T-cell (primary cell): ENCODE results near the gene EPB41L2. TPM values are rescaled to one million over a fixed set of nuclear protein-coding genes. Genes with fewer than 3 reads are reported as not detected.

Experiments
- ATAC-seq, 4 experiments: fragments of 200-7000 bp in 3 of 4; fragments of 150-1000 bp in 1 of 4; cut with Tn5 transposase; replicated peaks in 1 of 4; 1 replicate in 3 of 4; 2 replicates in 1 of 4; pipeline ENCODE4 v1.10.0; 2021; ENCODE audit warnings: moderate library complexity in 3 of 4, mild to moderate bottlenecking in 2 of 4, moderate number of reproducible peaks in 1 of 4
- CTCF ChIA-PET, 2 donors: fragments of 300-600 bp; sonication (Branson Sonifier 250); formaldehyde crosslinking; loops; one replicate each; lab custom pipeline; 2022; ENCODE audit warnings: antibody characterized with exemption in 2 of 2; lab: Charles Lee
- POLR2A ChIA-PET, 2 donors: fragments of 300-600 bp; sonication (Branson Sonifier 250); formaldehyde crosslinking; loops; one replicate each; lab custom pipeline; 2022; ENCODE audit warnings: antibody characterized with exemption in 2 of 2; lab: Charles Lee
- DNase-seq, 35 experiments: peaks; one replicate each; pipeline versions ENCODE4 v3.0.0 to v3.0.0-alpha.2; 2013 to 2023
- H3K27ac ChIP-seq: one replicate; pipeline ENCODE4 v1.5.1; 2013; ENCODE audit warnings: low read length
- H3K27me3 ChIP-seq, 2 experiments: replicated peaks in 1 of 2; 1 replicate in 1 of 2; 2 replicates in 1 of 2; pipeline versions ENCODE4 v1.6.1 to v1.7.0; 2013; ENCODE audit warnings: low read length in 1 of 2, mixed read lengths in 1 of 2; ENCODE audit not compliant: control insufficient read depth in 2 of 2, insufficient read depth in 2 of 2; ENCODE audit errors: extremely low read depth in 1 of 2
- H3K36me3 ChIP-seq, 2 donors: 1 replicate in 1 of 2; 2 replicates in 1 of 2; pipeline versions ENCODE4 v1.6.1 to v1.7.0; 2013; ENCODE audit warnings: low read length in 1 of 2; ENCODE audit not compliant: control insufficient read depth in 2 of 2, insufficient read depth in 1 of 2; ENCODE audit errors: extremely low read depth in 1 of 2
- H3K4me1 ChIP-seq, 2 experiments: 1 replicate in 1 of 2; 2 replicates in 1 of 2; pipeline versions ENCODE4 v1.6.1 to v1.7.0; 2013; ENCODE audit warnings: low read length in 2 of 2, mixed read lengths in 1 of 2; ENCODE audit not compliant: insufficient read depth in 2 of 2, control insufficient read depth in 1 of 2; ENCODE audit errors: extremely low read depth in 1 of 2
- H3K4me3 ChIP-seq, 2 donors: 1 replicate in 1 of 2; 2 replicates in 1 of 2; pipeline versions ENCODE4 v1.5.1 to v1.7.0; 2013; ENCODE audit warnings: mild to moderate bottlenecking in 2 of 2, low read length in 1 of 2, moderate library complexity in 1 of 2; ENCODE audit not compliant: control insufficient read depth in 1 of 2; ENCODE audit errors: extremely low read depth in 1 of 2
- H3K9me3 ChIP-seq: 2 replicates; pipeline ENCODE4 v1.7.0; 2013
- H3K27ac Mint-ChIP-seq, 2 donors: one replicate each; pipeline ENCODE4 v1.8.0; 2020 to 2021; ENCODE audit warnings: mild to moderate bottlenecking in 2 of 2, mixed read lengths in 2 of 2
- H3K27me3 Mint-ChIP-seq, 2 donors: one replicate each; pipeline ENCODE4 v1.8.0; 2021 to 2022; ENCODE audit warnings: mixed read lengths in 2 of 2
- H3K36me3 Mint-ChIP-seq: one replicate; pipeline ENCODE4 v1.8.0; 2021; ENCODE audit warnings: mixed read lengths
- H3K4me1 Mint-ChIP-seq, 3 donors: one replicate each; pipeline ENCODE4 v1.8.0; 2020 to 2022; ENCODE audit warnings: mixed read lengths in 3 of 3, mild to moderate bottlenecking in 1 of 3
- H3K4me3 Mint-ChIP-seq, 3 donors: one replicate each; pipeline ENCODE4 v1.8.0; 2020 to 2022; ENCODE audit warnings: mild to moderate bottlenecking in 3 of 3, mixed read lengths in 3 of 3, moderate library complexity in 3 of 3
- H3K9me3 Mint-ChIP-seq, 3 donors: one replicate each; pipeline ENCODE4 v1.8.0; 2020 to 2022; ENCODE audit warnings: mixed read lengths in 3 of 3
- WGBS: methylation state at CpG from one replicate; pipeline ENCODE4 v1.1.5; 2013; ENCODE audit warnings: missing lambda C conversion rate; ENCODE audit not compliant: insufficient coverage; 5-methylcytosine and 5-hydroxymethylcytosine counted together
- total RNA-seq, 35 experiments: library from RNA in 6 of 35; stranded (reverse) in 6 of 35; fragments of 120-200 nt in 1 of 35; gene quantifications; one replicate each; pipeline versions ENCODE4 v1.2.1 to v1.2.4 and lab custom pipeline; 2013 to 2026

The EPB41L2 gene
- total RNA-seq, 5 donors from 2014 or later (not counting 1 experiment from before 2014, with no cell fraction given), result 11.1 to 15.0 (median 13.6) TPM

DNA sequence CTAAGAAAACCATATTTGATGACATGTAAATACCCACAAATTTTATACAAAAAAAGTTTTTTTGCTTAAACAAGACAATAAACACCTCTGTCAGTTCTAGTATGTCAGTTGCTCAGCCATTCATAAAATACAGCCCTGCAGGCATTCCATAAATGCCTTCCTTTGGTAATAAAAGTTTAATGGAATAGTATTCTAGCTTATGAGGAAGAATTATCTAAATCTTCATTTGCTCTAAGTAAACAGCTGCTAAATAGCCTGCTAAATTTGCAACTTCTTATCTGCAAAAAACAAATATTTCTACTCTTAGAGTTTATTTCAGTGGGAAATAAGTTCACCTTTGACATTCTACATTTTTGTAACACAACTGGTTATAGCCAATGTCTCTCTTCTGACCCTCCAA is 127.1 kb downstream of the EPB41L2 start:
- H3K27ac ChIP-seq, result no peak overlapping the region
- no peaks in the 10 kb centered on the region for H3K4me1 ChIP-seq
- H3K4me1 Mint-ChIP-seq, result no peaks in the 10 kb centered on the region
- CTCF ChIA-PET, result no interaction called here
- no peak overlapping the region for H3K27ac Mint-ChIP-seq
- H3K27me3 ChIP-seq, result no peaks in the 10 kb centered on the region
- H3K36me3 Mint-ChIP-seq, result no peaks in the 10 kb centered on the region
- H3K4me3 ChIP-seq, result no peak overlapping the region
- H3K4me3 Mint-ChIP-seq, result no peak overlapping the region
- H3K27me3 Mint-ChIP-seq, result no peaks in the 10 kb centered on the region
- peaks cover under 1% of the 10 kb centered on the region for H3K9me3 ChIP-seq
- no peak for ATAC-seq
- POLR2A ChIA-PET, result interaction anchor here in 1 of 2 donors (0.6 kb wide), 1 partner anchor 18 kb away, joined by 4 read pairs; no protein-coding TSS in a partner anchor
- H3K9me3 Mint-ChIP-seq, result peaks cover 0 to under 1% (median under 1%) of the 10 kb centered on the region in 3 donors
- DNase-seq, result no peak
- no peaks in the 10 kb centered on the region for H3K36me3 ChIP-seq

DNA sequence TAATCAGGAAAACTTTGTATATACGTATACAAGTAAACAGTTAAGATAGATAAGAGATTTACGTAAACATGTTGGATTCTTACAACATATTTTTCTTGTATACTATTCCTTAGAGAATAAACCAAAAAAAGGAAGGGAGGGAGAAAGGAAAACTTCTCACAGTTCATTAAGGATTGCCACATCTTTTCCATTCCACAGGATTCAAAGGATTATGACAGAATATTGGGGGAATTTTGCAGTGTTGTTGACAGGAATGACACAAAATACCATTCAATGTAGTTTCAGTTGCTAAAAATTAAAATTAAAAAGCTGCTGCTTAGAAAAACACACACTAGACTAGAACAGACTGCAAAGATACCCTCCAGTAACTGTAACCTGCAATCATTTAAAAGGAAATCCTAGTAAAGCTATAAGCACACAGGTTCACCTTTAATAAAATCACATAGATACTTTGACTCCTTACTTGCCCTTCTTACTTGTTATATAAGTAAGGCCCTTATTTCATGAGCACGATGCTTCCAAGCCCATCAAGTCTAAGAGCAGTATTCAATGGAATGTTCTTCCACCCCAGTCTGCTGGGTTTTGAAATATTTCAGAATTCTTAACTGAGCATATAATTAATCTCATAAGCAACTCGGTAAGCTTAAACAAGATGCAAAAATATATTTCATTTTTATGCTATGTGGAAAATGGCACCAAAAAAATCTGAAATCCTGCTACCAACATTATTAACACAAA is 128.0 kb downstream of the EPB41L2 start:
- WGBS, result no CpG with 5 or more reads among the region's 4 CpGs
- Mint-ChIP-seq H3K9me3 (peaks cover 0 to 4% (median 4%) of the 10 kb centered on the region in 3 donors), H3K36me3 (no peaks in the 10 kb centered on the region), H3K4me3 (no peak overlapping the region), H3K27ac (no peak overlapping the region), H3K4me1 (no peaks in the 10 kb centered on the region), H3K27me3 (no peaks in the 10 kb centered on the region)
- ATAC-seq (no peak), DNase-seq (no peak)
- Histone ChIP-seq H3K27me3 (no peaks in the 10 kb centered on the region), H3K27ac (no peak overlapping the region), H3K4me3 (no peak overlapping the region), H3K36me3 (no peaks in the 10 kb centered on the region), H3K9me3 (peaks cover 2% of the 10 kb centered on the region), H3K4me1 (no peaks in the 10 kb centered on the region)
- POLR2A ChIA-PET, result no interaction called here
- CTCF ChIA-PET, result no interaction called here

DNA sequence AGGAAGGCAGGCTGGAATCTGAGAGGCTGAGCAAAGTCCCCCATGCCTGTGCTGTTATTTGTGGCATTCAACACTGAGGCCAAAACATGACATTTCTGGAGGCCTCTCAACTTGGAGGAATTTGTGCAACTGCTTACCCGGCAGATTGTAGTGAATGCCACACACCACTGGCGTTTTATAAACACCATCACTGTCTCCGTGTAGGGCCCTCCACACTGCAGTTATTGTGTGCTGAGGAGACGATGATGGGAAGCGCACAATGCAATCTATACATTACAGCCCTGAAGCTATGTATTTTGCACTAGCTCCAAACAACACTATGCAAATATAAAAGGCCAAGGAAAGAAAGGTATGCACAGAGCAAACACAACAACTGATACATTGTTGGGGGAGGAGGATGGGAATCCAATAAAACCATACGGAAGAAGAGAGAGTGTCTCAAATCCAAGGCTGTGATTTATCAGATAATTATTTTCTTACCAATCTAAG is 129.3 kb downstream of the EPB41L2 start:
- ChIA-PET POLR2A (no interaction called here), CTCF (no interaction called here)
- no peak for ATAC-seq
- Mint-ChIP-seq H3K4me3 (no peak overlapping the region), H3K27ac (no peak overlapping the region), H3K9me3 (peaks cover 0 to 4% (median 4%) of the 10 kb centered on the region in 3 donors), H3K36me3 (no peaks in the 10 kb centered on the region), H3K27me3 (no peaks in the 10 kb centered on the region), H3K4me1 (no peaks in the 10 kb centered on the region)
- Histone ChIP-seq H3K4me3 (no peak overlapping the region), H3K4me1 (no peaks in the 10 kb centered on the region), H3K27ac (no peak overlapping the region), H3K9me3 (peaks cover 2% of the 10 kb centered on the region), H3K36me3 (no peaks in the 10 kb centered on the region), H3K27me3 (no peaks in the 10 kb centered on the region)
- 100% methylated on average over 1 of the region's 6 CpGs for WGBS
- DNase-seq, result no peak

DNA sequence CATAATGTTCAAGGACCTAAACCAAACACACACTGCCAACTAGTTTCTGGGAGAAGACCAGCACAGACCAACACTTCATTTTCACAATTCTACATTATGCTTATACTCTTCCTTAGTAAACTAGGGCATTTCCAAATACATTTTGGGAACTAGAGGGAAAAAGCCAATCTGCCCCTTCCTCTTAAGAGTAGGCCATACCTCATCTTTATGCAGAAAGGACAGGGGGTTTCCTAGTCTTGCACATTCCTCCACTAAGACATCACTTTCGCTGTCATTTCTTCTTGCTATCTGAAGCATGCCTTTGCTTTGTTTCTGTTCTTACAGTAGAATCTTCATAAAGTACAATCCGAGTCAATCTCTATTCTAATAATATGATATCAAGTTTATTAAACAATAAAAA is 130.1 kb downstream of the EPB41L2 start:
- Mint-ChIP-seq H3K4me3 (no peak overlapping the region), H3K9me3 (peaks cover 0 to 4% (median 4%) of the 10 kb centered on the region in 3 donors), H3K4me1 (no peaks in the 10 kb centered on the region), H3K27ac (no peak overlapping the region), H3K36me3 (no peaks in the 10 kb centered on the region), H3K27me3 (no peaks in the 10 kb centered on the region)
- no peak overlapping the region for H3K27ac ChIP-seq
- ATAC-seq (no peak), DNase-seq (no peak)
- CTCF ChIA-PET, result no interaction called here
- no peaks in the 10 kb centered on the region for H3K36me3 ChIP-seq
- peaks cover 2% of the 10 kb centered on the region for H3K9me3 ChIP-seq
- POLR2A ChIA-PET, result no interaction called here
- no peak overlapping the region for H3K4me3 ChIP-seq
- H3K27me3 ChIP-seq, result no peaks in the 10 kb centered on the region
- no CpG with 5 or more reads among the region's 2 CpGs for WGBS
- H3K4me1 ChIP-seq, result no peaks in the 10 kb centered on the region

DNA sequence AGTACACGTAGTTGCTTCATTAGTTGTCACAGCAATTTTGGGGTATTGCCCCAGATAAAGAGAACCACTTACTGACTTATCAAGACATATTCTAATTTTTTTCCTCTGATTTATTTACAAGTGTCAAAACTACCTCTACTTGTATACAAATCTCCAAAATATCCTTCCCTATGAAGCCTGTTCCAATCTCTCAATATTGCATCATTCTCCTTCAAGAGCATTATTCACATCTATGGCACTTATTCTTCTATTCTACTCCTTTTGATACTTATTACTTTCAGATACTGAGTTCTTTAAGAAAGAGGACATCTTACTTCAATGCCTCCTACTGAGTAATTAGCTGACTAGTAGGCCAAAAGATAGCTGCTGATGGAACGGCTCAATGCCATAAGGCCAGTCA is 130.6 kb downstream of the EPB41L2 start:
- no peak overlapping the region for H3K27ac Mint-ChIP-seq
- CTCF ChIA-PET, result no interaction called here
- Histone ChIP-seq H3K4me1 (no peaks in the 10 kb centered on the region), H3K27ac (no peak overlapping the region), H3K27me3 (no peaks in the 10 kb centered on the region), H3K4me3 (no peak overlapping the region), H3K9me3 (peaks cover 2% of the 10 kb centered on the region), H3K36me3 (no peaks in the 10 kb centered on the region)
- DNase-seq, result no peak
- no peaks in the 10 kb centered on the region for H3K36me3 Mint-ChIP-seq
- H3K4me3 Mint-ChIP-seq, result no peak overlapping the region
- POLR2A ChIA-PET, result no interaction called here
- no peaks in the 10 kb centered on the region for H3K4me1 Mint-ChIP-seq
- no peaks in the 10 kb centered on the region for H3K27me3 Mint-ChIP-seq
- H3K9me3 Mint-ChIP-seq, result peaks cover 0 to 4% (median 4%) of the 10 kb centered on the region in 3 donors
- 86% methylated on average over 2 of the region's 2 CpGs for WGBS
- no peak for ATAC-seq

DNA sequence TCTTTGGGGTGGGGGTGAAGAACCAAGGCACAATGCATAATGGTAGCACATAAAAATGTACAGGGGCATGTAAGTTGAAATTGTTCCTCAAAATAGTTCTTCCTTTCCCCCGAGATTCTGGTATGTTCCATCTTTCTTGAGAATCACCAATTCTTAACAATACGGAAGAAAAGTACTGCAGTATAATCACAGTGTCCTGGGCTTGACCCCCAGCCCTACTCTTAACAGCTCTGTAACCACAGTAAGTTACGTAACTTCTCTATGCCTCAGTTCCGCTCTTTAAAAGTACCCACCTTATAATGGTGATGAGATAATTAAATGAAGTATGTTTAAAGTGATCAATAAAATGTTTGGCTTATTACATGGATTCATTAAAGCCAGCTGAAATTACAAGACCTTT is 131.4 kb downstream of the EPB41L2 start:
- H3K27ac ChIP-seq, result no peak overlapping the region
- POLR2A ChIA-PET, result no interaction called here
- no peak for DNase-seq
- Mint-ChIP-seq H3K27me3 (no peaks in the 10 kb centered on the region), H3K4me1 (no peaks in the 10 kb centered on the region), H3K36me3 (peaks cover 2% of the 10 kb centered on the region), H3K4me3 (no peak overlapping the region), H3K27ac (no peak overlapping the region), H3K9me3 (peaks cover 0 to 4% (median 4%) of the 10 kb centered on the region in 3 donors)
- H3K9me3 ChIP-seq, result peaks cover 2% of the 10 kb centered on the region
- no peaks in the 10 kb centered on the region for H3K27me3 ChIP-seq
- no peak for ATAC-seq
- no CpG with 5 or more reads among the region's 4 CpGs for WGBS
- no peak overlapping the region for H3K4me3 ChIP-seq
- H3K4me1 ChIP-seq, result no peaks in the 10 kb centered on the region
- no peaks in the 10 kb centered on the region for H3K36me3 ChIP-seq
- CTCF ChIA-PET, result no interaction called here
